Renal cortical epithelial cell (primary cell): ENCODE results near the gene CARD11. TPM values are rescaled to one million over a fixed set of nuclear protein-coding genes. Genes with fewer than 3 reads are reported as not detected.
"Not testable (repeated sequence)": the region's sequence is repeated elsewhere in the genome, so short reads cannot be mapped to it uniquely, and the experiment has no call there.

Experiments used
- DNase-seq: peaks from one replicate; pipeline ENCODE4 v3.0.0-alpha.2; 2011; ENCODE audit warnings: low read depth
- total RNA-seq: library from RNA; depleted of rRNA; stranded (reverse); fragments of >200 nt; gene quantifications from 2 replicates; pipeline ENCODE4 v1.2.3, GENCODE V29; 2014

Gene CARD11
- total RNA-seq, 1 donor from 2014 or later, result 25.3 TPM

GRCh38 chr7:2964208-2964607, 79.5 kb downstream of the CARD11 start:
- DNase-seq, result no peak

GRCh38 chr7:2962865-2963264, 80.8 kb downstream of the CARD11 start:
- DNase-seq, result no peak

GRCh38 chr7:2959828-2960599, 83.7 kb downstream of the CARD11 start:
- no peak for DNase-seq

- no peak for DNase-seq
These were observed 84.5 kb downstream of the CARD11 start for GRCh38 chr7:2959103-2959680.

- DNase-seq, result no peak
These were observed 85.1 kb downstream of the CARD11 start for GRCh38 chr7:2958416-2959102.

- DNase-seq, result not testable (repeated sequence)
These were observed 86.3 kb downstream of the CARD11 start for GRCh38 chr7:2957369-2957727.

GRCh38 chr7:2956526-2957368, 86.9 kb downstream of the CARD11 start:
- peak; percentile 82 for DNase-seq

GRCh38 chr7:2956076-2956475, 87.6 kb downstream of the CARD11 start:
- no peak for DNase-seq

- DNase-seq, result no peak
These were observed 88.4 kb downstream of the CARD11 start for GRCh38 chr7:2955269-2955668.

GRCh38 chr7:2954433-2954853, 89.2 kb downstream of the CARD11 start:
- DNase-seq, result no peak

- DNase-seq, result no peak
These were observed 89.9 kb downstream of the CARD11 start for GRCh38 chr7:2953588-2954407.

GRCh38 chr7:2953099-2953498, 90.6 kb downstream of the CARD11 start:
- no peak for DNase-seq

GRCh38 chr7:2952316-2952715, 91.4 kb downstream of the CARD11 start:
- DNase-seq, result no peak

- no peak for DNase-seq
These were observed 93.1 kb downstream of the CARD11 start for GRCh38 chr7:2950578-2950977.

- no peak for DNase-seq
These were observed 94.9 kb downstream of the CARD11 start for GRCh38 chr7:2948749-2949148.

- no peak for DNase-seq
These were observed 96.4 kb downstream of the CARD11 start for GRCh38 chr7:2947058-2947780.

- no peak for DNase-seq
These were observed 98.5 kb downstream of the CARD11 start for GRCh38 chr7:2945171-2945570.

GRCh38 chr7:2944739-2945138, 98.9 kb downstream of the CARD11 start:
- DNase-seq, result no peak

GRCh38 chr7:2943851-2944601, 99.6 kb downstream of the CARD11 start:
- DNase-seq, result no peak
